Body of pancreas (tissue), 4 donors: ENCODE data around the gene TICAM2. TPM values are rescaled to one million over a fixed set of nuclear protein-coding genes. Genes with fewer than 3 reads are reported as not detected.
A peak's percentile ranks its signal among the peaks of the same experiment; 100 is the strongest.

Experiments used
- ATAC-seq: fragments of 150-250 bp; one replicate; pipeline ENCODE4 v1.9.1; 2016
- DNase-seq, 4 donors: peaks; one replicate each; pipeline ENCODE4 v3.0.0-alpha.2; 2019
- H3K27ac ChIP-seq, 4 donors: fragments of 200-600 bp; sonication (generic); 1 replicate in 3 of 4; 2 replicates in 1 of 4; pipeline versions ENCODE4 v1.5.1 to v1.6.1; 2016 to 2019; ENCODE audit warnings: mild to moderate bottlenecking in 1 of 4, mixed read lengths in 1 of 4, moderate library complexity in 1 of 4
- H3K27me3 ChIP-seq, 2 donors: fragments of 200-600 bp; sonication (generic); one replicate each; pipeline ENCODE4 v1.6.0; 2016; ENCODE audit warnings: mild to moderate bottlenecking in 1 of 2
- H3K36me3 ChIP-seq, 2 donors: fragments of 200-600 bp; sonication (generic); replicated peaks in 1 of 2; 2 replicates each; pipeline ENCODE4 v1.5.1; 2016; ENCODE audit warnings: low read depth in 2 of 2; ENCODE audit not compliant: insufficient read depth in 1 of 2
- H3K4me1 ChIP-seq: fragments of 200-600 bp; sonication (generic); one replicate; pipeline ENCODE4 v1.6.0; 2016
- H3K4me3 ChIP-seq, 2 donors: fragments of 200-600 bp; sonication (generic); 1 replicate in 1 of 2; 2 replicates in 1 of 2; pipeline ENCODE4 v1.5.1; 2016 to 2019
- H3K9me3 ChIP-seq, 3 donors: fragments of 200-600 bp; sonication (generic); 1 replicate in 2 of 3; 2 replicates in 1 of 3; pipeline ENCODE4 v1.5.1; 2016
- POLR2A ChIP-seq, 3 donors: fragments of 450-650 bp; IDR thresholded peaks; one replicate each; pipeline ENCODE4 v1.6.1; 2016; ENCODE audit warnings: antibody characterized with exemption in 3 of 3, mild to moderate bottlenecking in 2 of 3
- WGBS, 2 donors: methylation state at CpG; one replicate each; pipeline ENCODE4 v1.1.5; 2017; 5-methylcytosine and 5-hydroxymethylcytosine counted together
- intact Hi-C: fragments of 100-400 bp; cut with DNase I; formaldehyde crosslinking; loops from one replicate; pipeline ENCODE4 v1.15.1; 2023
- total RNA-seq, 2 donors: library from RNA; depleted of rRNA; stranded (reverse); fragments of >200 nt; gene quantifications; one replicate each; pipeline ENCODE4 v1.1.0, GENCODE V29; 2016
- TF ChIP-seq, protein P1 (sequence below), 7 experiments: fragments of 450-650 bp in 4 of 7; fragments of 200-600 bp in 3 of 7; sonication (generic) in 3 of 7; IDR thresholded peaks; one replicate each; pipeline ENCODE4 v1.5.1; 2016 to 2019; ENCODE audit warnings: antibody characterized with exemption in 7 of 7

The TICAM2 gene
- total RNA-seq, 2 donors from 2014 or later, result 0.52 to 1.6 TPM

DNA sequence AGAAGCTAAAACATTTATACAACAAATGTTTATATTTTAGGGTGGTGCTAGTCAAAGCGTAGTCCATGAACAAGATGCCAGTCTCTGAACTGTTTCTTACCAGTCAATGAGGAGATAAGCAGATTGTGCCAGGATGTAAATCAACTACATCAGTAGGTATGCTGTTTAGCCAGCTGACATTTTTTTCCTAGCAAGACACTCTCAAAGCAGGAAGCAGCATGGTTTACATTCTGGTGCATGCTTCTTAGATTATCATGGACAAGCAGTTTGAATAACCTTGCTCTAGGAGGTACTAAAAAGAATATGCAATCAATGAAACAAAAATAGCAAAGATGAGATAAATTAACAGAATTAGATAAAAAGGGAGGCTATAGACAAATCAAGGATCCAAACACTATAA lies 17.0 kb downstream of the TICAM2 start:
- H3K4me1 ChIP-seq, result peaks cover 7% of the 10 kb centered on the region
- no peak for DNase-seq
- H3K36me3 ChIP-seq, result no peaks in the 10 kb centered on the region
- no peak for ATAC-seq
- H3K27me3 ChIP-seq, result no peaks in the 10 kb centered on the region
- intact Hi-C loops, result loop anchor here (5.0 kb wide), 1 partner anchor 273 kb away; no protein-coding TSS in a partner anchor
- 81 to 95% methylated on average over 1 of the region's 1 CpG for WGBS, 2 donors
- H3K4me3 ChIP-seq, result no peak overlapping the region
- TF ChIP-seq, protein P1, sequence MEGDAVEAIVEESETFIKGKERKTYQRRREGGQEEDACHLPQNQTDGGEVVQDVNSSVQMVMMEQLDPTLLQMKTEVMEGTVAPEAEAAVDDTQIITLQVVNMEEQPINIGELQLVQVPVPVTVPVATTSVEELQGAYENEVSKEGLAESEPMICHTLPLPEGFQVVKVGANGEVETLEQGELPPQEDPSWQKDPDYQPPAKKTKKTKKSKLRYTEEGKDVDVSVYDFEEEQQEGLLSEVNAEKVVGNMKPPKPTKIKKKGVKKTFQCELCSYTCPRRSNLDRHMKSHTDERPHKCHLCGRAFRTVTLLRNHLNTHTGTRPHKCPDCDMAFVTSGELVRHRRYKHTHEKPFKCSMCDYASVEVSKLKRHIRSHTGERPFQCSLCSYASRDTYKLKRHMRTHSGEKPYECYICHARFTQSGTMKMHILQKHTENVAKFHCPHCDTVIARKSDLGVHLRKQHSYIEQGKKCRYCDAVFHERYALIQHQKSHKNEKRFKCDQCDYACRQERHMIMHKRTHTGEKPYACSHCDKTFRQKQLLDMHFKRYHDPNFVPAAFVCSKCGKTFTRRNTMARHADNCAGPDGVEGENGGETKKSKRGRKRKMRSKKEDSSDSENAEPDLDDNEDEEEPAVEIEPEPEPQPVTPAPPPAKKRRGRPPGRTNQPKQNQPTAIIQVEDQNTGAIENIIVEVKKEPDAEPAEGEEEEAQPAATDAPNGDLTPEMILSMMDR (IDR thresholded peaks at IDR 0.05), result no peak
- TF ChIP-seq POLR2A (IDR thresholded peaks at IDR 0.05), result no peak
- H3K9me3 ChIP-seq, result no peaks in the 10 kb centered on the region
- no peak overlapping the region for H3K27ac ChIP-seq

- Histone ChIP-seq H3K27me3 (no peaks in the 10 kb centered on the region), H3K36me3 (no peaks in the 10 kb centered on the region), H3K9me3 (no peaks in the 10 kb centered on the region), H3K4me3 (no peak overlapping the region), H3K4me1 (peaks cover 6% of the 10 kb centered on the region), H3K27ac (no peak overlapping the region)
- no peak for TF ChIP-seq POLR2A (IDR thresholded peaks at IDR 0.05)
- DNase-seq (no peak), ATAC-seq (no peak)
- WGBS, 2 donors, result 78 to 97% methylated on average over 1 of the region's 1 CpG
- intact Hi-C loops, result no loop called here
Observed at GRCh38 chr5:115584501-115584900, 17.8 kb downstream of the TICAM2 start.

DNA sequence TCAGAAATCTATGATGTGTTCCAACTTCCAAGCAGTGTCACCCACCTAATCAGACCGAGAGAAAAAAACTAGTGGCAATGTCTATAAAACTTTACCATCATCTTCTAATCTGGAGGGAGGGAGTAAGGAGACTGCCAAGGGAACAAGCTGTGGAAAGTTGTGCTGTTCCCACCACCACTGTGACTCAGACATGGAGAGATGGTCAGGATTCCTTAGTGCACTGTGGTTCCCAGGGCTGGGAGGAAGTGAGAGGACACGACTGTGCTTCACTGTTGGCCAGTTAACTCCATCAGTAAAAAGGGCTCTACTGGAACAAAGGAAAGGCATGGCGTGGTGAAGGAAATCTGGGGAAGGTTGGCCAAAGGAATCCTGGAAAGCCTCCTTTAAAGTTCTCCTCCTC lies 18.8 kb downstream of the TICAM2 start:
- peak; percentile 35 for ATAC-seq
- TF ChIP-seq, protein P1 (IDR thresholded peaks at IDR 0.05), result no peak
- no peak for TF ChIP-seq POLR2A (IDR thresholded peaks at IDR 0.05)
- 39 to 51% methylated on average over 3 of the region's 3 CpGs for WGBS, 2 donors

GRCh38 chr5:115580941-115581340 lies 21.3 kb downstream of the TICAM2 start:
- intact Hi-C loops, result no loop called here
- Histone ChIP-seq H3K9me3 (no peaks in the 10 kb centered on the region), H3K4me3 (no peak overlapping the region), H3K36me3 (no peaks in the 10 kb centered on the region), H3K27me3 (no peaks in the 10 kb centered on the region), H3K27ac (no peak overlapping the region), H3K4me1 (no peaks in the 10 kb centered on the region)
- no peak for TF ChIP-seq POLR2A (IDR thresholded peaks at IDR 0.05)
- TF ChIP-seq, protein P1 (IDR thresholded peaks at IDR 0.05), result no peak
- DNase-seq (no peak), ATAC-seq (no peak)
- 96 to 97% methylated on average over 2 of the region's 2 CpGs for WGBS, 2 donors

More for the DNA sequence above, 18.8 kb downstream of the TICAM2 start:
- no peak overlapping the region for H3K27ac ChIP-seq
- H3K36me3 ChIP-seq, result no peaks in the 10 kb centered on the region
- peak in 2 of 4 donors; percentile 14 to 34 for DNase-seq
- H3K27me3 ChIP-seq, result no peaks in the 10 kb centered on the region
- no peaks in the 10 kb centered on the region for H3K9me3 ChIP-seq
- intact Hi-C loops, result no loop called here
- H3K4me1 ChIP-seq, result no peaks in the 10 kb centered on the region
- H3K4me3 ChIP-seq, result no peak overlapping the region

DNA sequence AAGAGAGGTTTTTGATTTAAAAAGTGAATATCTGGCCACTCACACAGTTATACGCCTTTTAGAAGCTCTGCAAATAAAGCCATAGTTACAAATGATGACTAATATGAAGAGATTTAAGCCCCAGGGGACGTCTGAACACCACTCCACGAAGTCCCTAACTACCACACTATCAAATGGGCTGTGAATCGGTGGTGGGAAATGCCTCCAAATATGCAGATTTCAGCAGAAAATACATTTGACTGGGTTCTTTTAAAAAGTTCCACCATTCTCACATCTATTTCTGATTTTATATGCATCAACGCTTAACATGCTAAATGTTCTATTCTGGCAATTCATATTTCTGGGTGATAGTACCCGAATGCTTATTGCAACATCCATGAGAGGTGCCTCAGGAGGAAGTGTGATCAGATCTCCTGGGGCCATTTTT lies 22.5 kb downstream of the TICAM2 start:
- TF ChIP-seq, protein P1 (IDR thresholded peaks at IDR 0.05), result no peak
- TF ChIP-seq POLR2A (IDR thresholded peaks at IDR 0.05), result no peak
- WGBS, 2 donors, result 86 to 89% methylated on average over 6 of the region's 6 CpGs
- Histone ChIP-seq H3K9me3 (no peaks in the 10 kb centered on the region), H3K27me3 (no peaks in the 10 kb centered on the region), H3K27ac (no peak overlapping the region), H3K36me3 (no peaks in the 10 kb centered on the region), H3K4me1 (no peaks in the 10 kb centered on the region), H3K4me3 (no peak overlapping the region)
- intact Hi-C loops, result no loop called here
- no peak for ATAC-seq
- no peak for DNase-seq
